H9 (cell line): ENCODE measurements around the gene RAB3C. TPM values are rescaled to one million over a fixed set of nuclear protein-coding genes. Genes with fewer than 3 reads are reported as not detected.

Experiments
- DNase-seq: peaks from one replicate; pipeline ENCODE4 v3.0.0-alpha.2; 2017
- H2AFZ ChIP-seq: one replicate; pipeline ENCODE4 v1.6.1; 2013; ENCODE audit warnings: mild to moderate bottlenecking, low read length, control low read depth, moderate library complexity
- H2AK5ac ChIP-seq: 2 replicates; pipeline ENCODE4 v1.6.1; 2013; ENCODE audit warnings: low read length, control low read depth, mixed read lengths; ENCODE audit not compliant: insufficient read length
- H2BK120ac ChIP-seq: one replicate; pipeline ENCODE4 v1.6.1; 2013; ENCODE audit warnings: low read depth, mild to moderate bottlenecking, low read length, control low read depth, inconsistent platforms; ENCODE audit not compliant: poor library complexity, severe bottlenecking
- H2BK12ac ChIP-seq: 2 replicates; pipeline ENCODE4 v1.6.1; 2013; ENCODE audit warnings: low read length, control low read depth, mixed read lengths, low read depth; ENCODE audit not compliant: insufficient read length
- H2BK15ac ChIP-seq: 2 replicates; pipeline ENCODE4 v1.6.1; 2013; ENCODE audit warnings: low read depth, low read length, control low read depth
- H2BK20ac ChIP-seq: one replicate; pipeline ENCODE4 v1.6.1; 2013; ENCODE audit warnings: low read depth, mild to moderate bottlenecking, low read length, control low read depth, inconsistent platforms; ENCODE audit not compliant: poor library complexity, severe bottlenecking
- H2BK5ac ChIP-seq: 2 replicates; pipeline ENCODE4 v1.6.1; 2013; ENCODE audit warnings: low read length, control low read depth, mixed read lengths; ENCODE audit not compliant: insufficient read length
- H3K14ac ChIP-seq: 2 replicates; pipeline ENCODE4 v1.6.1; 2013; ENCODE audit warnings: low read length, control low read depth; ENCODE audit not compliant: insufficient read depth
- H3K18ac ChIP-seq: 2 replicates; pipeline ENCODE4 v1.6.1; 2013; ENCODE audit warnings: low read depth, mild to moderate bottlenecking, mixed read lengths, low read length, control low read depth; ENCODE audit not compliant: insufficient read length
- H3K23ac ChIP-seq: 2 replicates; pipeline ENCODE4 v1.6.1; 2013; ENCODE audit warnings: low read length, control low read depth, mixed read lengths, low read depth; ENCODE audit not compliant: insufficient read length
- H3K23me2 ChIP-seq: 2 replicates; pipeline ENCODE4 v1.6.1; 2013; ENCODE audit warnings: low read depth, mild to moderate bottlenecking, mixed read lengths, low read length, control low read depth; ENCODE audit not compliant: insufficient read length, poor library complexity, severe bottlenecking
- H3K27ac ChIP-seq: 2 replicates; pipeline ENCODE4 v1.5.1; 2013; ENCODE audit warnings: low read length, control low read depth, mixed read lengths, low read depth; ENCODE audit not compliant: insufficient read length
- H3K27me3 ChIP-seq: 2 replicates; pipeline ENCODE4 v1.6.1; 2013; ENCODE audit warnings: low read length, control low read depth, inconsistent platforms; ENCODE audit not compliant: insufficient read depth
- H3K4ac ChIP-seq: 2 replicates; pipeline ENCODE4 v1.6.1; 2013; ENCODE audit warnings: low read depth, mild to moderate bottlenecking, control low read depth, inconsistent platforms, low read length, moderate library complexity
- H3K4me1 ChIP-seq: 2 replicates; pipeline ENCODE4 v1.6.1; 2013; ENCODE audit warnings: low read length, control low read depth, inconsistent platforms; ENCODE audit not compliant: insufficient read depth
- H3K4me2 ChIP-seq: 2 replicates; pipeline ENCODE4 v1.6.1; 2013; ENCODE audit warnings: low read length, control low read depth, mixed read lengths; ENCODE audit not compliant: insufficient read length, insufficient read depth
- H3K56ac ChIP-seq: 2 replicates; pipeline ENCODE4 v1.6.1; 2013; ENCODE audit warnings: low read depth, mild to moderate bottlenecking, mixed read lengths, low read length, control low read depth; ENCODE audit not compliant: insufficient read length
- H3K79me1 ChIP-seq: 2 replicates; pipeline ENCODE4 v1.6.1; 2013; ENCODE audit warnings: low read depth, mild to moderate bottlenecking, moderate library complexity, low read length, control low read depth, inconsistent platforms; ENCODE audit not compliant: insufficient read depth, poor library complexity, severe bottlenecking
- H3K79me2 ChIP-seq: 2 replicates; pipeline ENCODE4 v1.6.1; 2013; ENCODE audit warnings: low read length, control low read depth, inconsistent platforms; ENCODE audit not compliant: insufficient read depth
- H3K9ac ChIP-seq: 2 replicates; pipeline ENCODE4 v1.6.1; 2013; ENCODE audit warnings: low read length, control low read depth, mixed read lengths; ENCODE audit not compliant: insufficient read length; ENCODE audit errors: extremely low read depth
- H3K9me3 ChIP-seq: one replicate; pipeline ENCODE4 v1.6.1; 2013; ENCODE audit warnings: low read depth, low read length, inconsistent platforms; ENCODE audit not compliant: control insufficient read depth
- H3T11ph ChIP-seq: one replicate; pipeline ENCODE4 v1.6.1; 2013; ENCODE audit warnings: mild to moderate bottlenecking, low read length, control low read depth, inconsistent platforms
- H4K20me1 ChIP-seq: one replicate; pipeline ENCODE4 v1.6.1; 2013; ENCODE audit not compliant: control insufficient read depth, insufficient read length, insufficient read depth
- H4K5ac ChIP-seq: 2 replicates; pipeline ENCODE4 v1.6.1; 2013; ENCODE audit warnings: low read depth, mild to moderate bottlenecking, mixed read lengths, low read length, control low read depth; ENCODE audit not compliant: insufficient read length
- H4K8ac ChIP-seq: replicated peaks from 2 replicates; pipeline ENCODE4 v1.6.1; 2013; ENCODE audit warnings: low read length, control low read depth, mixed read lengths, low read depth; ENCODE audit not compliant: insufficient read length
- H4K91ac ChIP-seq: 2 replicates; pipeline ENCODE4 v1.6.1; 2013; ENCODE audit warnings: low read depth, mild to moderate bottlenecking, moderate library complexity, mixed read lengths, low read length, control low read depth; ENCODE audit not compliant: insufficient read length
- H3K27ac Mint-ChIP-seq, 3 experiments: 2 replicates in 2 of 3; 3 replicates in 1 of 3; pipeline ENCODE4 v1.8.0; 2020 to 2021; ENCODE audit warnings: mixed read lengths in 3 of 3, mild to moderate bottlenecking in 1 of 3, moderate library complexity in 1 of 3
- H3K27me3 Mint-ChIP-seq: 2 replicates; pipeline ENCODE4 v1.8.0; 2021; ENCODE audit warnings: low read depth, mild to moderate bottlenecking, moderate library complexity, mixed read lengths
- H3K36me3 Mint-ChIP-seq, 3 experiments: 2 replicates in 2 of 3; 3 replicates in 1 of 3; pipeline ENCODE4 v1.8.0; 2020 to 2021; ENCODE audit warnings: low read depth in 3 of 3, mixed read lengths in 3 of 3; ENCODE audit not compliant: insufficient read depth in 1 of 3
- H3K4me1 Mint-ChIP-seq, 2 experiments: 2 replicates each; pipeline ENCODE4 v1.8.0; 2020; ENCODE audit warnings: mixed read lengths in 2 of 2
- H3K4me3 Mint-ChIP-seq, 2 experiments: 2 replicates in 1 of 2; 3 replicates in 1 of 2; pipeline ENCODE4 v1.8.0; 2020 to 2021; ENCODE audit warnings: mild to moderate bottlenecking in 2 of 2, mixed read lengths in 2 of 2, moderate library complexity in 1 of 2
- H3K9me3 Mint-ChIP-seq, 2 experiments: 2 replicates in 1 of 2; 3 replicates in 1 of 2; pipeline ENCODE4 v1.8.0; 2020; ENCODE audit warnings: mild to moderate bottlenecking in 2 of 2, mixed read lengths in 2 of 2, moderate library complexity in 1 of 2
- total RNA-seq: library from RNA; stranded (reverse); gene quantifications from 2 replicates; pipeline ENCODE4 v1.2.1, GENCODE V29; 2021
- TF ChIP-seq, protein P1 (sequence below): fragments of 200-600 bp; sonication (generic); conservative IDR thresholded peaks from 3 replicates; pipeline ENCODE4 v1.8.0; 2021; ENCODE audit warnings: antibody characterized with exemption, mild to moderate bottlenecking

Gene RAB3C
- total RNA-seq, 1 experiment from 2014 or later: 16.3 TPM

- Histone ChIP-seq H2BK120ac (no peak overlapping the region), H3K14ac (no peak overlapping the region), H2AK5ac (no peak overlapping the region), H3K56ac (no peak overlapping the region), H3K4me2 (no peak overlapping the region), H2AFZ (no peak overlapping the region), H4K5ac (no peak overlapping the region), H3K27ac (no peak overlapping the region), H2BK12ac (no peak overlapping the region), H3T11ph (no peak overlapping the region), H3K9me3 (no peaks in the 10 kb centered on the region), H3K27me3 (no peaks in the 10 kb centered on the region), H3K18ac (no peak overlapping the region), H2BK15ac (no peak overlapping the region), H3K79me1 (no peaks in the 10 kb centered on the region), H2BK20ac (no peak overlapping the region), H4K20me1 (no peaks in the 10 kb centered on the region), H3K79me2 (no peaks in the 10 kb centered on the region), H3K23me2 (no peaks in the 10 kb centered on the region), H3K9ac (no peak overlapping the region), H3K23ac (no peak overlapping the region), H4K91ac (no peak overlapping the region), H3K4me1 (no peaks in the 10 kb centered on the region), H4K8ac (no peak overlapping the region), H2BK5ac (no peak overlapping the region), H3K4ac (no peak overlapping the region)
- Mint-ChIP-seq H3K27ac (no peak overlapping the region), H3K4me3 (no peak overlapping the region; a peak in 1 of 5 replicates), H3K36me3 (peaks cover under 1 to 7% (median 5%) of the 10 kb centered on the region in 3 experiments; a peak in 4 of 7 replicates), H3K4me1 (no peaks in the 10 kb centered on the region), H3K27me3 (no peaks in the 10 kb centered on the region), H3K9me3 (peaks cover 7 to 9% of the 10 kb centered on the region in 2 experiments; a peak in 4 of 5 replicates)
- TF ChIP-seq, protein P1, sequence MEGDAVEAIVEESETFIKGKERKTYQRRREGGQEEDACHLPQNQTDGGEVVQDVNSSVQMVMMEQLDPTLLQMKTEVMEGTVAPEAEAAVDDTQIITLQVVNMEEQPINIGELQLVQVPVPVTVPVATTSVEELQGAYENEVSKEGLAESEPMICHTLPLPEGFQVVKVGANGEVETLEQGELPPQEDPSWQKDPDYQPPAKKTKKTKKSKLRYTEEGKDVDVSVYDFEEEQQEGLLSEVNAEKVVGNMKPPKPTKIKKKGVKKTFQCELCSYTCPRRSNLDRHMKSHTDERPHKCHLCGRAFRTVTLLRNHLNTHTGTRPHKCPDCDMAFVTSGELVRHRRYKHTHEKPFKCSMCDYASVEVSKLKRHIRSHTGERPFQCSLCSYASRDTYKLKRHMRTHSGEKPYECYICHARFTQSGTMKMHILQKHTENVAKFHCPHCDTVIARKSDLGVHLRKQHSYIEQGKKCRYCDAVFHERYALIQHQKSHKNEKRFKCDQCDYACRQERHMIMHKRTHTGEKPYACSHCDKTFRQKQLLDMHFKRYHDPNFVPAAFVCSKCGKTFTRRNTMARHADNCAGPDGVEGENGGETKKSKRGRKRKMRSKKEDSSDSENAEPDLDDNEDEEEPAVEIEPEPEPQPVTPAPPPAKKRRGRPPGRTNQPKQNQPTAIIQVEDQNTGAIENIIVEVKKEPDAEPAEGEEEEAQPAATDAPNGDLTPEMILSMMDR: no peak
- no peak for DNase-seq
These were observed 323.1 kb downstream of the RAB3C start for GRCh38 chr5:58905944-58906343.

Other genes with a start within 250 kb of the RAB3C start
- gene PLK2, start 123.0 kb upstream of the RAB3C start, total RNA-seq: 24.3 and 26.2 TPM in 2 replicates
- gene GAPT, start 91.6 kb upstream of the RAB3C start, total RNA-seq: not detected in 2 replicates